A673 (cell line): ENCODE data around the gene PSMA5.

Experiments used
- CTCF ChIP-seq: fragments of 300-800, 200-600 bp; sonication (generic); conservative IDR thresholded peaks from 2 replicates; pipeline ENCODE4 v1.5.1; 2017; ENCODE audit warnings: low read depth, mild to moderate bottlenecking, antibody characterized with exemption, low read length, moderate library complexity, mixed read lengths
- EZH2 ChIP-seq: fragments of 200-600 bp; sonication (generic); IDR thresholded peaks from 2 replicates; pipeline ENCODE4 v1.6.1; 2017; ENCODE audit warnings: borderline replicate concordance, low read depth, mild to moderate bottlenecking, mixed read lengths, antibody characterized with exemption, low read length; ENCODE audit not compliant: poor library complexity, severe bottlenecking

GRCh38 chr1:109474697-109475096 is 48.4 kb upstream of the PSMA5 start:
- no peak for TF ChIP-seq CTCF
- no peak for TF ChIP-seq EZH2
